ENCODE measurements around the gene NUDCD3.
"Not testable (repeated sequence)": the region's sequence is repeated elsewhere in the genome, so short reads cannot be mapped to it uniquely, and the experiment has no call there.

NUDCD3 gene

GRCh38 chr7:44518761-44519160, 28.3 kb upstream of the NUDCD3 start:
- DNase-seq (ENCODE audit: low spot score) (no peak), FAIRE-seq (no peak)

GRCh38 chr7:44517175-44517574, 26.7 kb upstream of the NUDCD3 start:
- no peak for DNase-seq (ENCODE audit: low spot score)
- no peak for FAIRE-seq

- DNase-seq (ENCODE audit: low spot score), result no peak
- FAIRE-seq, result no peak
Observed at GRCh38 chr7:44515590-44516268, 25.3 kb upstream of the NUDCD3 start.

DNA sequence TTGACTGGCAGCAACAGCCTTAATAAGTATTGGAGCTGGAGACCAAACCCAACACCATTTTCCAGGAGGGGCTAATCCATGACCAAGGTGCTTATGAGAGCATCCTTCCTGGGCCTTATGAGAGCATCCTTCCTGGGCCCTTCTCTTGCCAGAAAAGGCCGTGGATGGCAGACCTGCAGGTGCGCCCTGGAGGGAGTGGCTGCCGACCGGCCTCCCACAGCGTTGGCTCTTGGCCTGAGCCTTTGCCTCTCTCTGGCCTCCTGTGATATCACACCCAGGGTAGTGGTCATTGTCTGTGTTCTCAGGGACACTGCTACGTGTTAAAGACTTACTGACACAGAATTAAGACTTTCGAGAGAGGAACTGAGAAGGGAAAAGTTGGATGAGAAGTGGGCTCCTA, 22.3 kb upstream of the NUDCD3 start:
- no peak for DNase-seq (ENCODE audit: low spot score)
- FAIRE-seq, result no peak

GRCh38 chr7:44511863-44512468, 21.5 kb upstream of the NUDCD3 start:
- no peak for DNase-seq (ENCODE audit: low spot score)
- no peak for FAIRE-seq

GRCh38 chr7:44511236-44511635, 20.8 kb upstream of the NUDCD3 start:
- DNase-seq (ENCODE audit: low spot score) (no peak), FAIRE-seq (no peak)

GRCh38 chr7:44508328-44509030, 18.0 kb upstream of the NUDCD3 start:
- FAIRE-seq (no peak), DNase-seq (ENCODE audit: low spot score) (no peak)

DNA sequence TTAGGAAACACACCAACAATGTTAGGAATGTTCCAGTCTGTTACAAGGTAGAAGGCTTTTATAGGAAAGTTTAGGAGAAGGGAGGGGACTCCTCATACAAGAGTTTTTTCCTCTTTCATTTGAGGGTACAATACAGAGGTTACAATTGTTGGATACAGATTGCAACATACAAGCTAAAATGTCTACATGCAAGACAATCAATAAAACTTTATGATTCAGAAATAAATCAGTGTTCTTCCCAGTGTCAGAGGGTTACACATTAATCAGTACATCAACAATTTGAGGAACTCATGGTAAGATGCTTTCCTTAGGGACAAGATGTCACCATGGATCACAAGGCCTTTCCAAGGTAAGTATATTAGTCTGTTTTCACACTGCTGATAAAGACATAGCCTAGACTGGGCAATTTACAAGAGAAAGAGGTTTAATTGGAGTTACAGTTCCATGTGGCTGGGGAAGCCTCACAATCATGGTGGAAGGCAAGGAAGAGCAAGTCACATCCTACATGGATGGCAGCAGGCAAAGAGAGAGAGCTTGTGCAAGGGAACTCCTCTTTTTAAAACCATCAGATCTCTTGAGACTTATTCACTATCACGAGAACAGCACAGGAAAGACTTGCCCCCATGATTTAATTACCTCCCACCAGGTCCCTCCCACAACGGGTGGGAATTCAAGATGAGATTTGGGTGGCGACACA, 16.3 kb upstream of the NUDCD3 start:
- not testable (repeated sequence) for DNase-seq (ENCODE audit: low spot score); FAIRE-seq

DNA sequence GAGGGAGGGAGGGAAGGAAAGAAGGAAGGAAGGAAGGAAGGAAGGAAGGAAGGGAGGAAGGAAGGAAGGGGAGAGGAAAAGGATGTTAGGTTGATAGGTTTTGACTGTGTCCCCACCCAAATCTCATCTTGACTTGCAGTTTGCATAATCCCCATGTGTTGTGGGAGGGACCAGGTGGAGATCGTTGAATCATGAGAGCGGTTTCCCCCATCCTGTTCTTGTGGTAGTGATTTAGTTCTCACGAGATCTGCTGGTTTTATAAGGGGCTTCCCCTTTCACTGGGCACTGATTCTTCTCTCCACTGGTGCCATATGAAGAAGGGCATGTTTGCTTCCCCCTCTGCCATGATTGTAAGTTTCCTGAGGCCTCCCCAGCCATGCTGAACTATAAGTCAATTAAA, 15.1 kb upstream of the NUDCD3 start:
- no peak for DNase-seq (ENCODE audit: low spot score)

GRCh38 chr7:44498230-44498954, 7.9 kb upstream of the NUDCD3 start:
- FAIRE-seq (no peak), DNase-seq (ENCODE audit: low spot score) (no peak)

More for the DNA sequence above, 15.1 kb upstream of the NUDCD3 start:
- FAIRE-seq, result no peak

DNA sequence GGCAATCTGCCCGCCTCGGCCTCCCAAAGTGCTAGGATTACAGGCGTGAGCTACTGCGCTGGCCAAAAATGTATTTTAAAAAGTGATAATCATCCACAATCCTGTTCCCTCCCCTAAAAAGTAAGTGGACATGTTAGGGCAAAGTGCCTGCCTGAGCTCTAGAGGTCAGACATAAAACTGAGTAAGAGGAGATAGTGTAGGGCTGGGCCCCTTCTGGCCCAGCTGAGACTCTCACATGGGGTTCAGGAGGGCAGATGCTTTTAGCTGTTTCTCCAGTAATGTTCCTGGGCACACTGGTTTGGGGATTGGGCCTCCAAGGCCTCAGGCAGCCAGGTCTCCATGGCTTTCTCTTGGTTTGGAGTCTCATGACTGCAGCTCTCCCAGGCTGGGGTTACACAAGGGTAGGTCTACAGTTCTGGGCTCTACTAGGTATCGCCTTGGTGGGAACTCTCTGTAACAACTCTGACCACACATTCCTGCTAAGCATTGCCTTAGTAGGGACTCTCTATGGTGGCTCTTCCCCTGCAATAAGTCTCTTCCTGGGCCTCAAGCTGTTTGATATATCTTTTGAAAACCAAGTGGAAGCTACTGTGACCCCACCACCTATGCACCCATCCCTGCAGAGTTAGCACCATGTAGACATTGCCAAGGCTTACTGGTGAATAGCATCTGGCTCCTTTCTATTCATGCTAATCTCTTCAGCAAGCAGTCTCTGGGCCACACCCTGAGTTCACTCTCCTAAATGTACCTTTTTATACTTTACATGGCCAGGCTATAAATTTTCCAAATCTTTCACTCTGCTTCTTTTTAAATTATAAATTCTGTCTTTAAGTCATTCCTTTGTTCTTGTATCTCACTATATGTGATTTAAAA, 6.9 kb upstream of the NUDCD3 start:
- no peak for FAIRE-seq

DNA sequence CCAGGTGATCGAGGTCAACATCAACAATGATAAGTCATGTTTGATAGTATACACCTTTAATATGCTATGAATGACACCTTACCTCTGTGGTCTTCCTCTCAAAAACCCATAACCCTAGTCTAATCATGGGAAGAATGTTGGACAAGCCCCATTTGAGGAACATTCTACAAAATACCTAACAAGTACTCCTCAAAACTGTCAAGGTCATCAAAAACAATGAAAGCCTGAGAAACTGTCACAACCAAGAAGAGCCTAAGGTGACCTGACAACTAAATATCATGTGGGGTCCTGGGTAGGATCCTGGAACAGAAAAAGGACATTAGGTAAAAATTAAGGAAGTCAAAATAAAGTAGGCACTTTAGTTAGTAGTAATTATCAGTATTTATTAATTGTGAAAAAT, 5.9 kb upstream of the NUDCD3 start:
- DNase-seq (ENCODE audit: low spot score) (no peak), FAIRE-seq (no peak)

More for the DNA sequence above, 6.9 kb upstream of the NUDCD3 start:
- DNase-seq (ENCODE audit: low spot score), result no peak

DNA sequence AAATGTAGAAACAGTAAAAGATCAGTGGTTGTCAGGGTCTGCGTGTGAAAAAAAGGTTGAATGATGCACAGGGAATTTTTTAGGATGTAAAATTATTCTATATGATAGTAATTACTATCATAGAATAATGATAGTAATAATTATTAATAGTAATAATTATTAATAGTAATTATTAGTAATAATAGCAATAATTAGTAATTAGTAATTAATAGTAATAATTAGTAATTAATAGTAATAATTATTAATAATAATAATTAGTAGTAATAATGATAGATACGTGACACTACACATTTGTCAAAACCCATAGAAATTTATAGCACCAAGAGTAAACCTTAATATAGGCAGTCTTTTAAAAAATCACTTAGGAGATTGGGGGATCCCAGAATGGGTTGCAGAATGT, 4.5 kb upstream of the NUDCD3 start:
- DNase-seq (ENCODE audit: low spot score) (no peak), FAIRE-seq (peak; percentile 76)

GRCh38 chr7:44491229-44491628, 771 bp upstream of the NUDCD3 start:
- DNase-seq (ENCODE audit: low spot score) (no peak), FAIRE-seq (peak; percentile 2)

DNA sequence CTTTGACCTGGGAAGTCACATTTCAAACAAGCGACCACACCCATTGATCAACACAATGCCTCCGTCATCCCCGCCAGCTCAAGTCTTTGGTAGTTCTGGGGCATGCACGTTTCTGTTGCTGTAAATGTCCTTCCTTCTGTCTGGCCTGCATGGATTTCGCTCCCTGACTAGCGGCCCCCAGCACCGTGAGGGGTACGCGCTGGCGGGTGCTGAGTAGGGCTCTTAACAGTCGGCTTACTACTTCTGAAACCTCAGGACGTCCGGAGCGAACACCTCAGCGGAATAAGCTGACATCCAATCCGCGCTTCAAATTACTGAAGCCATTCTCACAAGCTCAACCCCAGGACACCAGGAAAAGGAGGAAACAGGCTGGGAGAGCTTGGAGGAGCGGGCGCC, 505 bp downstream of the NUDCD3 start:
- FAIRE-seq (no peak), DNase-seq (ENCODE audit: low spot score) (no peak)

DNA sequence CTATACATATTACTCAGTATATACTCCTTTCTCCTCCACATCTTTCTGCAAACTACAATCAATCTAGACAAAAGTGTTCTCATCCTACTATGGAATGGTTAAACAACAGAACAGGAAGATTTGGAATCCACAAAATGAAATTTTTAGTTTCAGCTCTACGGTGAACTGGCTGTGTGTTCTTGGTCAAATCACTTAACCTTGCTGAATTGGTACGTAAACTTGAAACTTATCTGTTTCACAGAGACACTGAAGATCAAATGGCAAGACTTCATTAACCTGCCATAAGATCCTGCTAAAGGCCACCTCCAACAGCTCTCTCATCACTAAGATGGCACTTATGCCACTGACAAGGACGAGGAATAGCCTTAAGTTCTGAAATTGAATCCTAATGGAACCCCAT, 1.5 kb downstream of the NUDCD3 start:
- FAIRE-seq, result no peak

GRCh38 chr7:44486693-44487092, 3.8 kb downstream of the NUDCD3 start:
- DNase-seq (ENCODE audit: low spot score), result peak; percentile 38
- FAIRE-seq, result no peak

More for the DNA sequence above, 1.5 kb downstream of the NUDCD3 start:
- DNase-seq (ENCODE audit: low spot score), result no peak

DNA sequence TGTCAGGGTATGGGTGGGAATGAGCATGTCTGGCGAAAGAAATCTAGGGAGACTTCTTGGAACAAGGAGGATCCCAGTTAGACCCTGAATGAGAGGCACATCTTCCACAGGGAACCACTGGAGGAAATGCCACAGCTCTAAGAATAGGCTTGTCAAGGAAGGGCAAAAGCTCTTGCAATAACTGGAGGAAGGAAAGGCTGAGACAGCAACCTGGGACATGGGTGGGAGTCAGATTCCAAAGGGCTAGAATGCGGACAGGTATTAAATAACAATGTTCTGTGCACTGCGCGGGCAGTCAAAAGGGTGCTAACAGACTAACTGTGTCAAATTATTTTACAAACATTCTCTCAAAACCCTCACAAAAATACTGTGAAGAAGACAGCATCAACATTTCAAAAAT, 4.5 kb downstream of the NUDCD3 start:
- FAIRE-seq (no peak), DNase-seq (ENCODE audit: low spot score) (no peak)

- DNase-seq (ENCODE audit: low spot score) (no peak), FAIRE-seq (no peak)
Observed at GRCh38 chr7:44484482-44485313, 5.8 kb downstream of the NUDCD3 start.

All from RCC 7860 (cell line).